GM21447 (cell line): Measurements from ENCODE around the gene PTPRM.

ENCODE experiments used
- ATAC-seq: cut with Tn5 transposase; IDR thresholded peaks from one replicate; pipeline ENCODE4 v1.9.1; 2021; ENCODE audit not compliant: unreplicated experiment

The PTPRM gene

DNA sequence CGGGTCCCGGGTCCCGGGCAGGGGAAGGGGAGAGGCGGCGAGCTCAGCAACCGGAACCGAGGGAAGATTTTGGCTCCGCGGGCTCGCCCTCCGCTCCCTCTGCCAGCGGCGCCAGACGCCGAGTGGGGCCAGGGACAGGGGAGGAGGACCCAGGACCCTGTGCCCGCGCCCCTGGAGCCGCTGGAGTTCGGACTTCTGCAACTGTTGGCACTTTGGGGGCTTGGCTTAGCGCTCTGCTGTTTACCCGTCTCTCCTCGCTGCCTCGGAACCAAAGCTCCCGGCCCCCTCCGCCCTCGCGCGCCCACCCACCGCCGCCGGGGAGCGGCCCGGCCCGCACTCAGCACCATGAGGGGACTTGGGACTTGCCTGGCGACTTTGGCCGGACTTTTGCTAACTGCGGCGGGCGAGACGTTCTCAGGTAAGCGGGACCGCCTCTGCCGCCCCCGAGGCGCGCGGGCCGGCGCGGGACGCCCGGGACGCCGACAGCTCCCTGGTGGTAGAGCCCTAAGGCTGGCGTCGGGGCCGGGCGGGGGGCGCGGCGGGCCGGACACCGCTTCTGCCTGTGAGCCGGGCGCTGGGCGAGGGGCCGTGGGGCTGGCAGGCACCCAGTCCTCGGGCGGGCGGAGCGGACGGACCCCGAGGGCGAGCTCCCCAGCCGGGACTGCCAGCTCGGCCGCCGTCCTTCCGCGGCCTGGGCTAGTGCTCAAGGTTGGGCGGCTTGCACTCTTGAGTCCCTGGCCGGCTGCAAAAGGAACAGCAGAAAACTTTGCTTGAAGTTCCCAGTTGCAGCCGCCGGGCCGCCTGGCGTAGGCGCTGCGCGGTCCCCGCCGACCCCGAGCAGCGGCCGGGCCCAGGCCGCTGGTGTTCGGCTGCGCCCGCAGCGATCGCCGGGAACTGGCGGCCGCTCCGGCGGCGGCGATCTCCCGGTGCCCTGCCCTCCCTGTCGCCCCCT, 634 bp downstream of the PTPRM start:
- no peak for ATAC-seq

DNA sequence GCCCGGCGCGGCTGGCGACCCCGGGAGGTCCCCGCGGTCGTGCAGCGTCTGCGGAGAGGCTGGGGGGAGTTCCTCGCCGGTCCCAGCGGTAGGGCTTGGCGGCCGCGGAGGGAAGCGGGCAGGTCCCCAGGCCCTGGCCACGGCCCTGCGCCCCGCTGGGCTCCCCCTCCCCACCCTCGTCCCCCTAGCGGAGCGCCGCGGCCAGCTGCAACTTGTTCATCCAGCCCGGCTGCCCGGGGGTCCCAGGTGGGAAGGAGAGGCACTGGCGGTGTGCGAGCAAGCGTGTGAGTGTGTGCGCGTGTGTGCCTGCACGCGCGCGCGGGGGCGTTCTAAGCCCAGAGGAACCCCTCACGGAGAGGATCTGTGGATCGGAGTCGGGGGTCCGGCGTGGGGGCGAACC, 1.3 kb downstream of the PTPRM start:
- no peak for ATAC-seq

DNA sequence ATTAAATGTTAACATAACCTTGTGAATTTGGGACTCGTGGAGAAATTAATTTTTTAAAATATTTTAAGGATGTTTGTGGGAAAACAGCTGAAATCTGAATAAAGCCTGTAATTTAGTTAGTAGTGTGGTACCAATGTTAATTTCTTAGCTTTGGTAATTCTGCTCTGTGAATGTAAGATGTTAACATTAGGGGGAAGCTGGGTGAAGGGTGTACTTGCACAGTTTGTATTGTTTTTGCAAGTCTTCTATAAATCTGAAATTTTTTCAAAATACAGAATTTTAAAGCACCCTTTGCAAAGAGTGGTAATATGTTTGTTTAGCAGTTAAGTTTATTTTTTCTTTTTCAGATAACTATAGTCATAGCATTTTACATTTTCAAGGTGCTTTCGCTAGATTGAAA, 4.5 kb downstream of the PTPRM start:
- no peak for ATAC-seq

DNA sequence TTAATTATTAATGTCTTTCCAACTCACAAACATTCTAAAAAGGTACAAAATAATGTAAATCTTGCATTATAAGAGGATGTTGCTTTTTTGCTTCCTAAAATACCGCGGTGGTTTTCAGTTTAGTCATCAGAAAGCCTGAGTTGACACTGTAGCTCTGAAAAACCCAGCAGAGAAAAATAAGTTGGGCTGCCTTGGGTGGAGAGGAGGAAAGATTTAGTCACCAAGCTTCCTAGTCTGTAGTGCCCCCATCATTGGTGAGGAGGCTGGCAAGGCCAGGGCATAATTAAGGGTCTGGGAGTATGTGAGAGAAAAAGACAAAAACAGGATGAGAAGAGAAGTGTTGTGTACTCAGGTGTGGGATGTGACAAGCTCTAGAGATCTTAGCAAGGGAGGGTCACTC, 5.7 kb downstream of the PTPRM start:
- ATAC-seq: no peak

DNA sequence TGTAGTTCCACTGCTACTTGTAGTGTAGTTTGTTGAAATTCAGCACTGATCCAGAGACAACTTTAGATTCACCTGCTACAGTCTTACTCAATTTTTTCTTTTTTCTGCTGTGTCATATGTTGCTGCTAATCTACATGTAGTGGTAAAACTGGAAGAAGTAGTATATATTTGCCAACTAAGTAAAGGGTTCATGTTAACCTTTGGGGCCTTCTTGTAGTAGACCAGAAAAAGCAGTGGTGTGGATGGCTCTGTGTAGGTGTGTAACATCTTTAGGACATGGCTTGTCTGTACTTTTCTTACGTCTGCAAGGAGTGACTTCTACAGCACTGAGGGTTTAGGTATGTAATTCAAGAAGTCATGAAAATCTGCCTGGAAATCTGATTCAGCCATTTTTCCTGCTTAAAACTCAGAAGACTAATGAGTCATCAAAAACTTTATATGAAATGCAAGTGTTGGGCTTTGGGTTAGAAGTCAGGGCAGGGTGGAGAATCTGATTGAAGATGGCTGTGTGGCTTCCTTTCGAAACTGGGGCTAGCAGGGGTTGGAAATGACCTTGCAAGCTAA, 8.4 kb downstream of the PTPRM start:
- no peak for ATAC-seq

DNA sequence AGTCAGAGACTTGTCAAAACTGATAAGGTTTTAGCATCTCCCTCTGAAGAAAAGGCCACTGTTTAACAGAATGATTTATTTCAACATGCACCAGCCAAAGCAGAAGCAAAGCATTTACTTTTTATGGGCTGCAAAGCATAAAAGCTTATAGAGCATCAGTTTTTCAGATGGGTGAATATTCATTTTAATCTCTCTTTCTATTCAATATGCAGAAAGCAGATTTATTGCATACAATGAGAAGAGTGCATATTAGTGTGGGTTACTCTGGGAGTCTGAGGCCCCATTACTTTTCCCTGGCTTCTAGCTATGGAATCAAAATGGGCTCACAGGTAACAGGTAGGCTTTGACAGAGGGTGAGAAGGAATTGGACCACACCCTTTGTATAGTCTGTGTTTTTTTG, 9.0 kb downstream of the PTPRM start:
- ATAC-seq: no peak

DNA sequence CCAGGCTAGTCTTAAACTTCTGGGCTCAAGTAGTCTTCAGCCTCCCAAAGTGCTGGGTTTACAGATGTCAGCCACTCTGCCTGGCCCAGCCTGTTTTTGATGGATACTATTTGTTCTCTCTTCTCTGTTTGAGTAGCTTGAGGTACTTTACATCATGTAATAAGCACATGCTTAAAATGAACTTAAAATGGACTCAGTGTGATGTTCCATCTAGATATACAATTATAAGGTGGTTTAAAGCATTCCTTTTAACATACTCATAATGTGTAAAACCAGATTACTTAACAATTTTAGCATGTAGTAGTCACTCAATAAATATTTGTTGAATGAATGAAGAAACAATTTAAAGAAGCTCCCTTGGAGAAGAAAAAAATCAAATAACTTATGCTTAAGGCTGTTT, 9.6 kb downstream of the PTPRM start:
- no peak for ATAC-seq

DNA sequence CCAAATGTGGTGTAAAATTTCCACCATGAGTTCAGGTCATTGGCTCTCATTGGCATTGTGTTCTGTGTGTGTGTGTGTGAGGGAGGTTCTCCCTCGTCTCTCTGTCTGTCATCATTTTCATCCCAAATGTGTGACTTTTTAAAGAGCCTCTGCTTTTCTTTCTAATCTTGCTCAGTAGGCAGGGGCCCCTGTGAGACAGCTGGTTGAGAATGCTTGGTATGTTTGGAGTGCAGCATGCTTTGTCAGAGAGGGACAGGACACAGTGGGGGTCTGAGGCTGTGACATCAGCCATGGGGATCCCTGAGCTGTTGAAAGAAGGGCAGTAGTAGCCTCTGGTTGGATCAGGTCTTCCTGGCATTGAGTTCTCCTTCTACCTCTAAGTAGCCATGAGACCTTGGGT, 10.6 kb downstream of the PTPRM start:
- ATAC-seq: no peak

DNA sequence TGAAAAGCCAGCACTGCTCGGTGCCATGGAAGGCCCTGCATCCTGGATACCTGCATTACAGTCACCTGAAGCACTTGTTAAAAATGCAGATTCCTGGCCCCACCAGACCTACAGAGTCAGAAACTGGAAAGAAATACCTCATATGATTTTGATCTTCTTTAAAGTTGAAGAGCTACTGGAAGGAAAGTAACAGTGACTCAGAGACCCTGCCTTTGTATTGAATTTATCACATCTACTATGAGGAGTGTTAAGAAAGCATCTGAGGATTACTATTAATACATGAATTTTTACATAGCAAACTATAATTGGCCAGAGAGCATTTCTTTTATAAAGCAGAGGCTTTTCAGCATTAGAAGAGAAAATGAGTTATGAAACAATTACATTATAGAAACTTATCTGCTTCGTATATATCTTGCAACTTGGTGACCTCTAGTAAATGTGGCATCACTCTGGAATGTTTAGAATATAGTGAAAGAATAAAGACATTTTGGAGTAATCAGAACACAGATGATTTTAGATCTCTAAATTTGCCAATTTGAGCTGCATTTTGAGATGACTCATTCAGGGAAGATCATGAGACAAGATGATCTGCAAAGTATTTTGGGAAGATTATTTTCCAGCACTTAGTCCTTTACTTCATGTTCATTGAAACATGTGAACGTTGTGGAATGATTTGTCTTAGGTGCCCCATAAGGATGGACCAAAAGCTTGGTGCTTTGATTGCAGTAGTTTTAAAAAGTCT, 12.2 kb downstream of the PTPRM start:
- no peak for ATAC-seq

DNA sequence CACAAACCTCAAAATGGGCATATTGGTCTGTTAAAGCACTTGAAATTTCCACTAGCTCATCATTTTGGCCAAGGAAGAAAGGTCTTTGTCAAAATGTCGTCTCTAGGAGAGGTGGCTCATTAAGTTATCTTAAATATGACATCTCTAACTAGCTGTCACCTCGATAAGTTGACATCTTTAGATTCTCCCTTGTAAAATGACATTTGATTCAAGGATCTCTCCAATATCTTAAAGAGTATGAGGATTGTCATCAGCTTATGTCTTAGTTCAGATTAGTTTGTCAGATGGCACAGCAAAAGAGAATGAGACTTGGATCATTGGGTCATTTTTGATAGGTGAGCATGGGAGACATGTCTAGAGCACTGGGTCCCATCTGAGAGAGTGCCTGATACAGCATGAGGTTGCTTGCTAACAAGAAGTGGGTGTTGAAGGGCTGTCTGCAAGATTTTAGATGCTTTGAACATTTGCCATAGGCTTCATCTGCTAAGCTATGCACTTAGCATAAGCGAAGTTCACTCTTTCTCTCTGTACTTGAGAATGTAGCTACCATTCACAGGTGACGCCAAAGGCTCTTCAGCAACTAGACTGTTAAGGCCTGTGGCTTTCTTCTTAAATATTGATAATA, 12.9 kb downstream of the PTPRM start:
- ATAC-seq: no peak

DNA sequence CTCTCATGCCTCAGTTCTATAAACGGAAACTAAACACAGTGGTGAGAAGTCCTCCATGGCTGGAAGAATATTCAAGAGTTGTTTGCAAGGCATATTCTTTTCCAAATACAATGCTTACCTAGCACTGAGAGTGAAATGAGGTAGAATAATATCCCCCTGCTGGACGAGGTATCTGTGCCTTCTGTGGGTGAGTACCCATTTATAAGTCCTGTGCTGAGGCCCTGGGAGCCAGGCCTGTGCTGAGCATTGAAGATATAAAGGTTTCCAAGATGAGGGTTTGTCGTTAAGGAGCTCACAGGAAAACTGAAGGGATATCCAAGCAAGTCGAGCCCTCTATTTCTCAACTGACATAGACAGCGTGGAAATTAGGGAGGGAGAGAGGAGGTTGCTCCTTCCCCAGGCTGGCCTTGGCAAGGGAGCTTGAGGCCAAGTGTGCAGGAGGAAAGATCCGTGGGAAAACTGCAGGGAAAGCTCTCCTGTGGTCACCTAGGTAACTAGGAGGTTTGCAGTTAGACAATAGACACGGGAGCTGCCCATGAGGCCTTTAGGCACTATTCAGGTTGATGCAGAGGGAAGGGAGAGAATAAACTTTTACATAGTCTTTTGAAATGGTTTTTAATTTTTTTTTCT, 17.6 kb downstream of the PTPRM start:
- ATAC-seq: no peak

DNA sequence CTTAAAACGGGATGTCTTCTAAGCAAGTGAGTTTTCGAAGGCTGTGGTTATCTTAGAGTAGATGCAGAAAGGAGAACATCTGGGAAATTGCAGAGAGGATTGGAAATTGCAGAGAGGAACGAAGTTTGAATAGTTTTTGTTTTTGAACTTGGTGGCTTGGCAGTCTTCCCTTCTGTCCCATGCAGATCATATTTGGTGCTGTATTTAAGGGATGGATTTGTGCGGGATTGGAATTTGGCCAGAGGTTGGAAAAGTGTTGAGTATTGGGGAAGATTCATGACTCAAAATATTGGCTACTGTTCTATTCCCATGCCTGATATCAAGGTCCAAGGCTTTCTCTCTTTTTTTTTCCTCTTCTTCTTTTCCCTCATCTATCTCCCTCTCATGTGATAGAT, 18.2 kb downstream of the PTPRM start:
- ATAC-seq: no peak

DNA sequence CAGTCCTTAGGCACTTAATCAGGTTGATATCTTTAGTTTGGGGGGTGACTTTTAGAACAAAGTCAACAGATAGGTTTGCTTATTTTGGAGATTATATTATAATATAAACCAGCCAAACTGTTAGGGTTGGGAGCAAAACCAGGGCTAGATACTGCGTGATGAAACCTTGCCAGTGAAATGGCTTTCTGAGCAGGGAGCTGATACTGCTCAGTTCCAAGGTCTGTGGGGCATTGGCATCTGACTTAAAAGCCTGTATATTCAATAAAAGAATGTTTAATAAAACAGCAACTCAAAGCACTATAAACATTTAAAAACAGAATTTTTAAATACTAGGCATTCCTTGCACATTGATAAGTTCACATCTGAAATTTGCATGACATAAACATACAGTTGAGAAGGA, 19.3 kb downstream of the PTPRM start:
- no peak for ATAC-seq

DNA sequence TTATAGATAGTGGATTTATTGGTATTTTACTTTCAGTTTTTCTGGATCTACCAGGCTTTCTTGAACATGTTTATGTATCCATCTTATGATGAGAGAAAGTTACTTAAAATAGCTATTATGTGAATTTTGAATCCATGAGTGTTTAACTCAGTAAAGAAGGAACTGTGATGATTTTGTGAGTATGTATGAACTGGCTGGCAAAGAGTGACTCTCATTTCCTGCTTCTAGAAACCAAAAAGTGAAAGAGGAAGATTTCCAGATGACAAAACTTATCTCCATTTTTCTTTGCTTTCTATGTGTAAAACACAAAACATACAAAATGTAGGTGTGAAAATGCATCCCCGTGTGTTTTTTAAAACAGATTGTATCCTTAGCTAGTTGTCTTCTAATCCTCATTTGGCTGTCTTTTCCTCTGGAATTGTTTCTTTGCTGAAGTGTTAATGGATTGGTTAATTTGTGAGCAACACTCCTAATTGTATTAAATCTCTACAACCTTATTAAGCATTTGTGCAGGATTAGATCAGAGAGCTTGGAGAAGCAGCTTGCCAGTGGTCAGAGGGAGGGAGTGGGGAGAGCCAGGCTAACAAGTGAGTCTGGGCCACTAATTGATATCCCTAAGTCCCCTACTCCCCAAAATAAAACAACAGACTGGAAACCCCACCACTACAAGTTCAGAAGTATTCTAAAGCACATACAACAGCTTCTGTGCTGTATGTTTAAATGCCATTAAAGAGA, 23.9 kb downstream of the PTPRM start:
- no peak for ATAC-seq

DNA sequence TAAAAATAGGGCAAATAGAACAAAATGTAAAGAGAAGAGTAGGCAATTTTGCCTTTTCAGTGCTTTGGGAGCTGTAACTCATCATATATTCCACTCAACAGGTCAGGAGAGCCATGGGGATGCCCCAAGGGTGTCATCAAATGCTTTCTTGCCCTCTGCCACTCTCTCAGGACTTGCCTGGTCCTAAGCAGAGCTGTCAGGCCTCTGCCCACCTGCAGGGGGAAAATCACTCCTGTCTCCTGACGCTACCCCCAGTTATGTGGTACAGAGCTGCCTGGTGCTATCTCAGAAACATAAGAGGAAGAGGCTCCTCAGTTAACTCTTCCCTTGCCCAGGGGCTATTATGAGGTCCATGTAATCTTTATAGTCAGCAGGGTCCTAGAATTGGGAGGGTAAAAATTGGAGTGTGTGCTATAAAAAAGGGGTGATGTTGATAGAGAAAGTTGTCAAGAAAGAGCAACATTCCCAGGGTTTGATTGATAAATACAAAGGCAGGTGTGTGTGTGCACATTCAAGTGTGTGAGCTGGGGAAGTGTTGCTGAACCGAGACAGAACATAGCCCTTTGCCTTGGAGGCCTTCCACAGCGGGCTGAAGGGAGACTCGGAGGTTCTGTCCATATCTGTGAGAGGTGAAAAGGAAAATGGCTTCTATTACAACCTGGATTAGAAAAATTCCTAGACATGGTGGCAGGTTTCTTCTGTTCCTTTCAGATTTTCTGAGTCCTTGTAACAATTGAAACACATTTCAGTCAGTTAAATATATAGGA, 25.4 kb downstream of the PTPRM start:
- ATAC-seq: no peak

DNA sequence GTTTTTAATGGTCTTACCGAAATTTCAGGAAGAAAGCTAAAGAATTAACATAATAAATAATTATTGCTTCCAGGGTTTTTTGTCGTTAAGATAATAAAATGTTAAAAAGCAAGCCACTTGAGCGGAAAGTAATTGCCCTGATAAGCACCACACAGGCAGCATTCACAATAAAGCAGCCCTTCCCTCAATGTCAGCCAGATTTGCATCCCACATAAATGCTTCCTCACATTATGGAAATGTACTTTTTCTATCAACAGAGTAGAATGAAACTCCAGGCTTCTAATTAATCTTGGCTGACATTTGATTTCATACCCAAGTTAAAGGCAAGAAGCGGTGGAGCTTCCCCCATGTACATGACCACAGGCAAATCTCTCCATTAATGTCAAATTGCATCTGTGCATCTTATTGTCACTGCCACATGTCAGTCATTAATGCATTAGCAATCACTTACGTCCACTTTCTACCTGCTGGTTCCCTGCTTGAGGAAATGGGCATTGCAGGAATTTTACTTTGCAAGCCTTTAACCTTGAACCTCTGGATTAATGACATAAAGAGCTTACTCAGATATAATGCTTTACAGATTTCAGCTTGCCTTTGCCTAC, 26.2 kb downstream of the PTPRM start:
- ATAC-seq: no peak

DNA sequence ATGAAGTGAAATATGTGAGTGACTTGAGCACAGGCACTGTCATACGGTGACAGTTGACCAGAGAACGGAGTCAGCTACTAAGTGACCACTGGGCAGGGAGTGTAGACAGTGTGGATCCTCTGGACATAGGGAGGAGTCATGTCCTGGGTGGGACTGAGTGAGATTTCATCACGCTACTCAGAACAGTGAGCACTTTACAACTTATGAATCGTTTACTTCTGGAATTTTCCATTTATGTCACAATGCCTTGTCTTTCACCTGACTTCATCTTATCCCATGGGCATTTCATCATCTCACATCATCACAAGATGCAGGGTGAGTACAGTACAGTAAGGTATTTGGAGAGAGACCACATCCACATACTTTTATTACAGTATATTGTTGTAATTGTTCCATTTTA, 29.0 kb downstream of the PTPRM start:
- no peak for ATAC-seq

DNA sequence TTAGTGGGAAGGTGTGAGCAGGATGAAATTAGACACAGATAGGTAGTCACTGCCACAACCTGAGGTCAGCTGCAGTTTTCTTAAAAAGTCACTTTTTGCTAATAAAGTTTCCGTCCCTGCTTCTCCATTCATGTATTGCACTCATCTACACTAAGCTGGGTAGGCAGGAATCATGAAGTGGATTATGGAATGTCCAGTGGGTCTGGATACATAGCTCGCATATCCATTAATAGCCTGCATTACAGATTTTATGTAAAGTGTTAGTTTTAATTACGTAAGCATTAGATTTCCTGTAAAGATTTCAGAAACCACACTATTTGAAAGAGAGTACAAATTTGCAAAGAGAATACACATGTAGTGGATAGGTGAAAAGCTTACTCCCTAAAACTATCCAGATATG, 30.4 kb downstream of the PTPRM start:
- no peak for ATAC-seq
